Sigmoid colon (tissue), 4 donors: ENCODE results near the gene RAP1GAP.

Experiments used
- POLR2AphosphoS5 ChIP-seq, 4 donors: sonication (generic); formaldehyde crosslinking; IDR thresholded peaks; one replicate each; pipeline ENCODE4 v1.6.1; 2017; ENCODE audit warnings: antibody characterized with exemption in 4 of 4
- TF ChIP-seq, protein P1 (sequence below), 4 experiments: fragments of 450-650 bp in 3 of 4; fragments of 200-600 bp in 1 of 4; IDR thresholded peaks; one replicate each; pipeline ENCODE4 v1.5.1; 2016 to 2019; ENCODE audit warnings: antibody characterized with exemption in 4 of 4, mild to moderate bottlenecking in 3 of 4, moderate library complexity in 2 of 4

- TF ChIP-seq POLR2AphosphoS5 (IDR thresholded peaks at IDR 0.05), result no peak
- TF ChIP-seq, protein P1, sequence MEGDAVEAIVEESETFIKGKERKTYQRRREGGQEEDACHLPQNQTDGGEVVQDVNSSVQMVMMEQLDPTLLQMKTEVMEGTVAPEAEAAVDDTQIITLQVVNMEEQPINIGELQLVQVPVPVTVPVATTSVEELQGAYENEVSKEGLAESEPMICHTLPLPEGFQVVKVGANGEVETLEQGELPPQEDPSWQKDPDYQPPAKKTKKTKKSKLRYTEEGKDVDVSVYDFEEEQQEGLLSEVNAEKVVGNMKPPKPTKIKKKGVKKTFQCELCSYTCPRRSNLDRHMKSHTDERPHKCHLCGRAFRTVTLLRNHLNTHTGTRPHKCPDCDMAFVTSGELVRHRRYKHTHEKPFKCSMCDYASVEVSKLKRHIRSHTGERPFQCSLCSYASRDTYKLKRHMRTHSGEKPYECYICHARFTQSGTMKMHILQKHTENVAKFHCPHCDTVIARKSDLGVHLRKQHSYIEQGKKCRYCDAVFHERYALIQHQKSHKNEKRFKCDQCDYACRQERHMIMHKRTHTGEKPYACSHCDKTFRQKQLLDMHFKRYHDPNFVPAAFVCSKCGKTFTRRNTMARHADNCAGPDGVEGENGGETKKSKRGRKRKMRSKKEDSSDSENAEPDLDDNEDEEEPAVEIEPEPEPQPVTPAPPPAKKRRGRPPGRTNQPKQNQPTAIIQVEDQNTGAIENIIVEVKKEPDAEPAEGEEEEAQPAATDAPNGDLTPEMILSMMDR (IDR thresholded peaks at IDR 0.05), result no peak
Observed at GRCh38 chr1:21677168-21677567, 8.0 kb upstream of the RAP1GAP start.
